Parathyroid adenoma (tissue), 2 donors: ENCODE measurements around the gene ZMYND11.

Experiments used
- H2AFZ ChIP-seq: fragments of 300-600 bp; sonication (generic); one replicate; pipeline ENCODE4 v1.7.0; 2017; ENCODE audit warnings: antibody characterized with exemption, mild to moderate bottlenecking
- H3K27ac ChIP-seq: fragments of 300-600 bp; sonication (generic); one replicate; pipeline ENCODE4 v1.7.0; 2017
- H3K27me3 ChIP-seq: fragments of 300-600 bp; sonication (generic); one replicate; pipeline ENCODE4 v1.7.0; 2017; ENCODE audit warnings: low read length; ENCODE audit not compliant: control insufficient read depth, insufficient read depth
- H3K36me3 ChIP-seq: fragments of 300-600 bp; sonication (generic); one replicate; pipeline ENCODE4 v1.7.0; 2017; ENCODE audit warnings: low read length; ENCODE audit not compliant: control insufficient read depth, insufficient read depth
- H3K4me1 ChIP-seq: fragments of 300-600 bp; sonication (generic); one replicate; pipeline ENCODE4 v1.7.0; 2017; ENCODE audit warnings: control low read depth
- H3K4me2 ChIP-seq: fragments of 300-600 bp; sonication (generic); one replicate; pipeline ENCODE4 v1.7.0; 2017; ENCODE audit warnings: low read length
- H3K4me3 ChIP-seq: fragments of 300-600 bp; sonication (generic); one replicate; pipeline ENCODE4 v1.7.0; 2017; ENCODE audit warnings: low read depth, low read length
- H3K79me2 ChIP-seq: fragments of 300-600 bp; sonication (generic); one replicate; pipeline ENCODE4 v1.7.0; 2017; ENCODE audit warnings: control low read depth
- H3K9ac ChIP-seq: fragments of 300-600 bp; sonication (generic); one replicate; pipeline ENCODE4 v1.7.0; 2017; ENCODE audit warnings: mild to moderate bottlenecking
- H3K9me3 ChIP-seq: fragments of 300-600 bp; sonication (generic); one replicate; pipeline ENCODE4 v1.7.0; 2017; ENCODE audit warnings: low read length; ENCODE audit not compliant: control insufficient read depth
- CTCF ChIP-seq: fragments of 300-600 bp; sonication (generic); IDR thresholded peaks from one replicate; pipeline ENCODE4 v1.7.0; 2017; ENCODE audit warnings: antibody characterized with exemption, mild to moderate bottlenecking
- donor health status: primary hyperparathyroidism.

Gene ZMYND11

DNA sequence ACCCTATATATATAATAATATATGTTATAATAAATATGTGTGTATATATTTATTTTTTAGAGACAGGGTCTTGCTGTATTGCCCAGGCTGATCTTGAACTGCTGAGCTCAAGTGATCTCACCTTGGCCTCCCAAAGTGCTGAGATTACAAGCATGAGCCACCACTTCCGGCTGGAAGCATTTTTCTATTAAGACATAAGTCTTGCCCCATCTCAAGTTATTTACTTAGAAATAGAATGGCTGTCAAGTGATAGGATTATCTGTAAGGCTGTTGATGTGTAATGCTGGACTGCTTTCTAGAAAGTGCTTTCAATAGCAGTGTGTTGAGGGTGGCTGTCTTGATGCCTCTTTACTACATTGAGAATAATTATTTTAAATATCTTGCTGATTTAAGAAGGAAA is 65.2 kb downstream of the ZMYND11 start:
- Histone ChIP-seq H2AFZ (no peak overlapping the region), H3K9me3 (no peaks in the 10 kb centered on the region), H3K9ac (no peak overlapping the region), H3K79me2 (peaks cover 9% of the 10 kb centered on the region), H3K4me3 (no peak overlapping the region), H3K4me1 (no peaks in the 10 kb centered on the region), H3K4me2 (no peak overlapping the region), H3K27ac (no peak overlapping the region), H3K27me3 (no peaks in the 10 kb centered on the region), H3K36me3 (no peaks in the 10 kb centered on the region)
- TF ChIP-seq CTCF, result no peak

GRCh38 chr10:201328-201771 is 66.1 kb downstream of the ZMYND11 start:
- H3K9me3 ChIP-seq, result no peaks in the 10 kb centered on the region
- peaks cover 17% of the 10 kb centered on the region for H3K79me2 ChIP-seq
- no peak for TF ChIP-seq CTCF
- H3K27me3 ChIP-seq, result no peaks in the 10 kb centered on the region
- H3K4me1 ChIP-seq, result no peaks in the 10 kb centered on the region
- no peaks in the 10 kb centered on the region for H3K36me3 ChIP-seq
- no peak overlapping the region for H3K9ac ChIP-seq
- H3K4me3 ChIP-seq, result no peak overlapping the region
- H3K27ac ChIP-seq, result no peak overlapping the region
- H3K4me2 ChIP-seq, result no peak overlapping the region
- H2AFZ ChIP-seq, result no peak overlapping the region

DNA sequence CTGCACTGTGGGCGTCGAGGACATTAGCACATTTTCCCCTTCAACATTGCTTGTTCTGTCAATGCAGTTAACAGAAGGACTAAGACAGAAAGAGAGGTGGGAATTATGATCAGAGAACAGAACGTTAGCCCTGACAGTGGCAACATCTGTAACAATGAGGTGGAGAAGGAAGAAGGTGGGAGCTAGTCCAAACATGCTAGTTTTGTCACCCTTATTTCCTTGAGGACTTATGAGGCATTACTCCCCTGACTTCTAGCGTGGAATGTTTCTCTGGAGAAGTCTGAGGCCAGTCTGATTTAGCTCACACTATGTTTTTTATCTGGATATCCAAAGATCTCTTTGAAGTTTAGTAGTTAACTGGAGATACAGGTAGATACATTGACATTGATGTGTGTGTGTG is 73.4 kb downstream of the ZMYND11 start:
- no peaks in the 10 kb centered on the region for H3K27me3 ChIP-seq
- no peak overlapping the region for H3K4me2 ChIP-seq
- no peak overlapping the region for H3K9ac ChIP-seq
- no peak for TF ChIP-seq CTCF
- H2AFZ ChIP-seq, result no peak overlapping the region
- no peaks in the 10 kb centered on the region for H3K4me1 ChIP-seq
- H3K9me3 ChIP-seq, result no peaks in the 10 kb centered on the region
- H3K4me3 ChIP-seq, result no peak overlapping the region
- no peaks in the 10 kb centered on the region for H3K36me3 ChIP-seq
- H3K79me2 ChIP-seq, result peaks cover 13% of the 10 kb centered on the region
- no peak overlapping the region for H3K27ac ChIP-seq

DNA sequence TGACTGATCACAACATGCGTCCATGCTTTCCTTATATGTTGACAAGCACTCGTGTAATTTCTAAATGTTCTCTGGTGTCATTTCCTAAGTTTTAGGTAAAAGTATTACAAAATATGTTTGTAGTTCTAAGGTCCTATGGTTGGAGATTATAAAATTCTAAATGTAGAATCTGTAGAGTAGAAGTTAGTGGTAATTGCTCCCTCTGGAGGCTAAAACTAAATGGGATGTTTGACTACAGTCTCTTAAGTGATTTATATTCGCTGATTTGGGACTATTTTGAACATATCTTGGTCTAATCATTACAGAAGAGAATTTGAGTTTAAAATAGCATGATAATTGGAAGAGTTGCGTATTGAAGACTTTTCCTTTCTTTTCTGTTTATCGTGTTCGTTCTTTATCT is 74.1 kb downstream of the ZMYND11 start:
- no peaks in the 10 kb centered on the region for H3K9me3 ChIP-seq
- H3K4me1 ChIP-seq, result no peaks in the 10 kb centered on the region
- no peak overlapping the region for H2AFZ ChIP-seq
- H3K27ac ChIP-seq, result no peak overlapping the region
- peak; percentile 10 for TF ChIP-seq CTCF
- H3K79me2 ChIP-seq, result peaks cover 13% of the 10 kb centered on the region
- no peak overlapping the region for H3K4me2 ChIP-seq
- H3K4me3 ChIP-seq, result no peak overlapping the region
- no peak overlapping the region for H3K9ac ChIP-seq
- no peaks in the 10 kb centered on the region for H3K27me3 ChIP-seq
- no peaks in the 10 kb centered on the region for H3K36me3 ChIP-seq

GRCh38 chr10:210297-210696 is 75.0 kb downstream of the ZMYND11 start:
- Histone ChIP-seq H3K27ac (no peak overlapping the region), H3K4me1 (no peaks in the 10 kb centered on the region), H3K79me2 (peaks cover 11% of the 10 kb centered on the region), H3K9me3 (no peaks in the 10 kb centered on the region), H3K4me2 (no peak overlapping the region), H2AFZ (no peak overlapping the region), H3K27me3 (no peaks in the 10 kb centered on the region), H3K36me3 (no peaks in the 10 kb centered on the region), H3K9ac (no peak overlapping the region), H3K4me3 (no peak overlapping the region)
- no peak for TF ChIP-seq CTCF
